Pancreas (tissue), 10 donors: ENCODE measurements around the gene ANP32A. TPM values are rescaled to one million over a fixed set of nuclear protein-coding genes. Genes with fewer than 3 reads are reported as not detected.
A peak's percentile ranks its signal among the peaks of the same experiment; 100 is the strongest.

Source experiments
- ATAC-seq, 4 donors: fragments of 200-7000 bp; cut with Tn5 transposase; one replicate each; pipeline versions ENCODE4 v1.8.0 to v1.9.1; 2020; ENCODE audit warnings: mild to moderate bottlenecking in 4 of 4, moderate library complexity in 4 of 4
- DNase-seq, 6 donors: peaks; one replicate each; pipeline ENCODE4 v3.0.0-alpha.2; 2020
- FAIRE-seq: peaks from 2 replicates; lab custom pipeline; 2012; peaks lifted over from hg19 to GRCh38; lab: Jason Lieb, UNC
- H3K27ac ChIP-seq, 4 donors: fragments of 200-600 bp; sonication (generic); 1 replicate in 3 of 4; 2 replicates in 1 of 4; pipeline versions ENCODE4 v1.5.0 to v1.8.0; 2020
- H3K27me3 ChIP-seq, 4 donors: fragments of 200-600 bp; one replicate each; pipeline ENCODE4 v1.8.0; 2021
- H3K36me3 ChIP-seq, 3 donors: fragments of 200-600 bp; sonication (generic) in 1 of 3; one replicate each; pipeline versions ENCODE4 v1.5.0 to v1.8.0; 2020 to 2021
- H3K4me1 ChIP-seq, 3 donors: fragments of 200-600 bp; one replicate each; pipeline ENCODE4 v1.8.0; 2021
- H3K4me3 ChIP-seq, 4 donors: fragments of 200-600 bp; sonication (generic) in 2 of 4; one replicate each; pipeline versions ENCODE4 v1.5.0 to v1.8.0; 2020 to 2021
- H3K9me3 ChIP-seq, 4 donors: fragments of 200-600 bp; one replicate each; pipeline ENCODE4 v1.8.0; 2021
- CTCF ChIP-seq, 4 donors: fragments of 200-600 bp; sonication (generic) in 3 of 4; IDR thresholded peaks; one replicate each; pipeline versions ENCODE4 v1.5.0 to v1.8.0; 2021; ENCODE audit warnings: antibody characterized with exemption in 4 of 4
- whole genome bisulfite sequencing, 2 donors: extraction: QIAGEN DNeasy Blood & Tissue Kit; methylation state at CpG; one replicate each; pipeline ENCODE4 v1.1.7; 2013; 5-methylcytosine and 5-hydroxymethylcytosine counted together
- intact Hi-C, 3 donors: fragments of 100-400 bp; cut with DNase I; formaldehyde crosslinking; loops; one replicate each; pipeline versions ENCODE4 v1.11.1 to v1.14.2; 2022
- polyA plus RNA-seq, 2 donors: library from polyadenylated mRNA; stranded (reverse); fragments of 200-250 nt; gene quantifications; one replicate each; pipeline ENCODE4 v1.2.3, GENCODE V29; 2013
- total RNA-seq, 6 donors: library from RNA; stranded (reverse); fragmentation: NEBNext Ultra II Directional in 4 of 6; extraction: Animal tissue kit (Norgen Biotek cat#: 25700) in 4 of 6; gene quantifications; one replicate each; pipeline versions ENCODE4 v1.2.1 to v1.2.4, GENCODE V29; 2021 to 2023
- donor health status: healthy with polysubstance abuse.
- donor health status: DM: no; HTN: no; CAD: no; lungs with moderate emphysema.
- donor health status: DM: no; HTN: no; CAD: no.
- donor health status: control.
- donor health status: control.
- donor health status: Bipolar disorder and iron deficiency.
- donor health status: DM: yes; HTN: yes; CAD: no.
- donor health status: DM: no; HTN: no; CAD: no.
- donor health status: DM: no; HTN: no; CAD: no.
- donor health status: DM: yes; HTN: yes; CAD: no.

ANP32A gene
- total and polyA plus RNA-seq, 8 donors, result 26.0 to 64.3 (median 41.3) TPM

- DNase-seq (no peak), FAIRE-seq (no peak), ATAC-seq (no peak)
- Histone ChIP-seq H3K4me3 (no peak overlapping the region), H3K4me1 (peaks cover 24 to 42% (median 33%) of the 10 kb centered on the region in 3 donors), H3K27ac (no peak overlapping the region), H3K36me3 (no peaks in the 10 kb centered on the region), H3K27me3 (no peaks in the 10 kb centered on the region), H3K9me3 (no peaks in the 10 kb centered on the region)
- intact Hi-C loops, result no loop called here
- WGBS, 2 donors, result 94 to 96% methylated on average over 6 of the region's 6 CpGs
- no peak for TF ChIP-seq CTCF (IDR thresholded peaks at IDR 0.05)
Observed at GRCh38 chr15:68796576-68796975, 24.1 kb downstream of the ANP32A start.

GRCh38 chr15:68795298-68795848 is 25.3 kb downstream of the ANP32A start:
- FAIRE-seq (no peak), DNase-seq (peak in 5 of 6 donors; percentile 42 to 81 (median 59)), ATAC-seq (peak; percentile 7 to 79 (median 55))
- no peak for TF ChIP-seq CTCF (IDR thresholded peaks at IDR 0.05)
- H3K4me1 ChIP-seq, result peaks cover 31 to 49% (median 39%) of the 10 kb centered on the region in 3 donors
- no peaks in the 10 kb centered on the region for H3K9me3 ChIP-seq
- peak overlapping the region in 2 of 4 donors; percentile 67 to 70 for H3K27ac ChIP-seq
- H3K36me3 ChIP-seq, result no peaks in the 10 kb centered on the region
- H3K4me3 ChIP-seq, result no peak overlapping the region
- 33 to 63% methylated on average over 20 of the region's 20 CpGs for WGBS, 2 donors
- intact Hi-C loops, result no loop called here
- H3K27me3 ChIP-seq, result no peaks in the 10 kb centered on the region

GRCh38 chr15:68794863-68795262 is 25.8 kb downstream of the ANP32A start:
- no peaks in the 10 kb centered on the region for H3K9me3 ChIP-seq
- FAIRE-seq (no peak), ATAC-seq (peak in 1 of 4 donors; percentile 9), DNase-seq (no peak)
- no peaks in the 10 kb centered on the region for H3K36me3 ChIP-seq
- intact Hi-C loops, result no loop called here
- 44 to 57% methylated on average over 5 of the region's 5 CpGs for WGBS, 2 donors
- H3K27me3 ChIP-seq, result no peaks in the 10 kb centered on the region
- TF ChIP-seq CTCF (IDR thresholded peaks at IDR 0.05), result no peak
- H3K4me1 ChIP-seq, result peaks cover 36 to 54% (median 44%) of the 10 kb centered on the region in 3 donors
- no peak overlapping the region for H3K4me3 ChIP-seq
- peak overlapping the region in 2 of 4 donors; percentile 67 to 70 for H3K27ac ChIP-seq

DNA sequence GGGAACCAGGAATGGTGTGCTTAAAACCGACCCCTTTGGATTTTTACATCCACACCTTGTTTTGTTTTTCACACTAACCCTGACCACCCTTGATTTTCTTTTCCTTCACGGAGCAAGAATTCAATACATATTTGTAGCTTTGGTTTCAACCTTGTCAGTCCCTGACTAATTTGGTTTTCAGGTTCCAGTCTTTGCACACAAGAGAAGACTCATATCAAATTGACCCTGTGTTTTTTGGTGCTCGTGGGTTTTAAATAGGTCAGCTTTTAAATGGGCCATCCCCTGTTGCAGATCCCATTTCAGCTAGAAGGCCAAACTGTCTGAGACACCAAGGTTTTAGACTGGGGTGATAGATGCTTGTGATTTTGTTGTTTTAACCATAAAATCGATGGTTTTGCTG is 26.4 kb downstream of the ANP32A start:
- FAIRE-seq, result no peak
- TF ChIP-seq CTCF (IDR thresholded peaks at IDR 0.05), result no peak
- WGBS, 2 donors, result 66 to 70% methylated on average over 4 of the region's 4 CpGs
- Histone ChIP-seq H3K9me3 (no peaks in the 10 kb centered on the region), H3K4me3 (no peak overlapping the region), H3K36me3 (no peaks in the 10 kb centered on the region), H3K27ac (peak overlapping the region; percentile 58 to 70 (median 65)), H3K27me3 (no peaks in the 10 kb centered on the region), H3K4me1 (peaks cover 42 to 60% (median 49%) of the 10 kb centered on the region in 3 donors)
- DNase-seq, result no peak
- intact Hi-C loops, result no loop called here
- no peak for ATAC-seq

- Histone ChIP-seq H3K4me3 (no peak overlapping the region), H3K36me3 (no peaks in the 10 kb centered on the region), H3K9me3 (no peaks in the 10 kb centered on the region), H3K4me1 (peaks cover 47 to 65% (median 54%) of the 10 kb centered on the region in 3 donors), H3K27ac (peak overlapping the region; percentile 58 to 70 (median 65)), H3K27me3 (no peaks in the 10 kb centered on the region)
- no peak for TF ChIP-seq CTCF (IDR thresholded peaks at IDR 0.05)
- WGBS, 2 donors, result 14 to 15% methylated on average over 6 of the region's 6 CpGs
- ATAC-seq, result peak; percentile 6 to 21 (median 12)
- no peak for FAIRE-seq
- intact Hi-C loops, result no loop called here
- DNase-seq, result no peak
Observed at GRCh38 chr15:68793776-68794175, 26.9 kb downstream of the ANP32A start.
